NCI-H748 (cell line): ENCODE results near the gene TM9SF3.

ENCODE experiments used
- DNase-seq: peaks from one replicate; lab custom pipeline; 2025; ENCODE audit not compliant: unreplicated experiment; lab: John Stamatoyannopoulos, UW

TM9SF3 gene

GRCh38 chr10:96586419-96587263 is at the start of gene TM9SF3:
TM9SF3 (minus strand) TSS chr10:96587012; CDS start chr10:96586835, 177 bp downstream.
- peak; percentile 85 for DNase-seq

- no peak for DNase-seq
Measured at GRCh38 chr10:96636551-96636950, 49.7 kb upstream of the TM9SF3 start.

- DNase-seq: peak; percentile 80
Measured at GRCh38 chr10:96632974-96633710, 46.3 kb upstream of the TM9SF3 start.

- no peak for DNase-seq
Measured at GRCh38 chr10:96627292-96627691, 40.5 kb upstream of the TM9SF3 start.

- DNase-seq: peak; percentile 72
Measured at GRCh38 chr10:96626795-96627194, 40.0 kb upstream of the TM9SF3 start.

GRCh38 chr10:96625173-96625572 is 38.4 kb upstream of the TM9SF3 start:
- DNase-seq: no peak

- no peak for DNase-seq
Measured at GRCh38 chr10:96622013-96622787, 35.4 kb upstream of the TM9SF3 start.

GRCh38 chr10:96619796-96620773 is 33.3 kb upstream of the TM9SF3 start:
- DNase-seq: no peak

GRCh38 chr10:96619120-96619519 is 32.3 kb upstream of the TM9SF3 start:
- no peak for DNase-seq

- no peak for DNase-seq
Measured at GRCh38 chr10:96618653-96619052, 31.8 kb upstream of the TM9SF3 start.

GRCh38 chr10:96616961-96617360 is 30.1 kb upstream of the TM9SF3 start:
- DNase-seq: peak; percentile 23

- DNase-seq: peak; percentile 4
Measured at GRCh38 chr10:96614515-96614914, 27.7 kb upstream of the TM9SF3 start.

GRCh38 chr10:96613576-96613975 is 26.8 kb upstream of the TM9SF3 start:
- DNase-seq: no peak

GRCh38 chr10:96612055-96612830 is 25.4 kb upstream of the TM9SF3 start:
- DNase-seq: peak; percentile 95

- peak; percentile 8 for DNase-seq
Measured at GRCh38 chr10:96610817-96611216, 24.0 kb upstream of the TM9SF3 start.

GRCh38 chr10:96609510-96609909 is 22.7 kb upstream of the TM9SF3 start:
- DNase-seq: no peak

- no peak for DNase-seq
Measured at GRCh38 chr10:96608805-96609204, 22.0 kb upstream of the TM9SF3 start.

GRCh38 chr10:96608262-96608661 is 21.4 kb upstream of the TM9SF3 start:
- no peak for DNase-seq

GRCh38 chr10:96606946-96607345 is 20.1 kb upstream of the TM9SF3 start:
- no peak for DNase-seq
